ENCODE measurements around the gene LAMP2.

- TF ChIP-seq TAF1 (IDR thresholded peaks at IDR 0.05; ENCODE audit: low read depth, low read length) (no peak), EGR1 (IDR thresholded peaks at IDR 0.05; ENCODE audit: borderline replicate concordance, low read depth, low read length) (no peak), YY1 (IDR thresholded peaks at IDR 0.05; ENCODE audit: low read depth, low read length) (no peak), CTCF (IDR thresholded peaks at IDR 0.05; ENCODE audit: control extremely low read depth in 1 of 3, insufficient read depth in 1 of 3, low read depth in 1 of 3, low read length in 3 of 3) (no peak), SIN3A (conservative IDR thresholded peaks at IDR 0.05 in 1 of 2, IDR thresholded peaks at IDR 0.05 in 1 of 2; ENCODE audit: low read depth in 1 of 2, low read length in 2 of 2) (no peak)
Measured at GRCh38 chrX:120378570-120378969, 90.5 kb downstream of the LAMP2 start.
